Ascending aorta (tissue), 2 donors: Measurements from ENCODE around the gene C1orf174. TPM values are rescaled to one million over a fixed set of nuclear protein-coding genes. Genes with fewer than 3 reads are reported as not detected.

ENCODE experiments used
- DNase-seq, 2 donors: peaks; one replicate each; pipeline ENCODE4 v3.0.0-alpha.2; 2019; ENCODE audit warnings: low spot score in 2 of 2
- H3K27ac ChIP-seq, 2 donors: fragments of 200-600 bp; sonication (generic); one replicate each; pipeline ENCODE4 v1.5.1; 2016 to 2017; ENCODE audit warnings: mild to moderate bottlenecking in 1 of 2
- H3K27me3 ChIP-seq: fragments of 200-600 bp; sonication (generic); one replicate; pipeline ENCODE4 v1.5.1; 2017
- H3K36me3 ChIP-seq, 2 donors: fragments of 200-600 bp; sonication (generic); one replicate each; pipeline ENCODE4 v1.5.1; 2016
- H3K4me1 ChIP-seq, 2 donors: fragments of 200-600 bp; sonication (generic); one replicate each; pipeline ENCODE4 v1.5.1; 2016 to 2017; ENCODE audit warnings: mild to moderate bottlenecking in 1 of 2
- H3K4me3 ChIP-seq, 2 donors: fragments of 200-600 bp; sonication (generic); one replicate each; pipeline ENCODE4 v1.5.1; 2016 to 2017; ENCODE audit warnings: mild to moderate bottlenecking in 1 of 2
- H3K9me3 ChIP-seq, 2 donors: fragments of 200-600 bp; sonication (generic); one replicate each; pipeline ENCODE4 v1.5.1; 2016
- intact Hi-C: fragments of 100-400 bp; cut with DNase I; formaldehyde crosslinking; loops from one replicate; pipeline ENCODE4 v1.15.1; 2023
- total RNA-seq: library from RNA; depleted of rRNA; stranded (reverse); fragments of >200 nt; gene quantifications from one replicate; pipeline ENCODE4 v1.1.0, GENCODE V29; 2016
- TF ChIP-seq, protein P1 (sequence below), 3 experiments: fragments of 200-600 bp in 2 of 3; fragments of 450-650 bp in 1 of 3; sonication (generic) in 2 of 3; IDR thresholded peaks; one replicate each; pipeline ENCODE4 v1.5.1; 2016 to 2019; ENCODE audit warnings: antibody characterized with exemption in 3 of 3, mild to moderate bottlenecking in 1 of 3, moderate library complexity in 1 of 3

Gene C1orf174
- total RNA-seq, 1 donor from 2014 or later: 14.9 TPM

DNA sequence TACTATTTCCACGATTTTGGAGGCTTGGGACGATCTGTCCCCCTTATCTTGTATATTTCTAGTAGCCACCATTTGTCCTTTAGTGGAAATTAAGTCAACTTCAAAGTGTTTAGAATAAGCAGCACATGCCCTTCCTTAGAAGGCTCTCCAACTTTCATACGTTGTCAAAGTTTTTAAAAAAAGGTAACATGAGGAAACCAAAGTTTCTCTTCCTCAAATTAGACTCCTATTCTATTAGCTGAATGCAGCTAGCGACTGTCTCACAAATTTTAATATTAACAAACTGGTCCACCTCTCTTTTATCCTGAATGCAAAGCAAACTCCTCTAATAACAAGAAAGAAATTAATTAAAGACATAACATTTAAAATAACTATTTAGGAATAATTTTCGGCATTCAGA lies 6.9 kb downstream of the C1orf174 start:
- TF ChIP-seq, protein P1, sequence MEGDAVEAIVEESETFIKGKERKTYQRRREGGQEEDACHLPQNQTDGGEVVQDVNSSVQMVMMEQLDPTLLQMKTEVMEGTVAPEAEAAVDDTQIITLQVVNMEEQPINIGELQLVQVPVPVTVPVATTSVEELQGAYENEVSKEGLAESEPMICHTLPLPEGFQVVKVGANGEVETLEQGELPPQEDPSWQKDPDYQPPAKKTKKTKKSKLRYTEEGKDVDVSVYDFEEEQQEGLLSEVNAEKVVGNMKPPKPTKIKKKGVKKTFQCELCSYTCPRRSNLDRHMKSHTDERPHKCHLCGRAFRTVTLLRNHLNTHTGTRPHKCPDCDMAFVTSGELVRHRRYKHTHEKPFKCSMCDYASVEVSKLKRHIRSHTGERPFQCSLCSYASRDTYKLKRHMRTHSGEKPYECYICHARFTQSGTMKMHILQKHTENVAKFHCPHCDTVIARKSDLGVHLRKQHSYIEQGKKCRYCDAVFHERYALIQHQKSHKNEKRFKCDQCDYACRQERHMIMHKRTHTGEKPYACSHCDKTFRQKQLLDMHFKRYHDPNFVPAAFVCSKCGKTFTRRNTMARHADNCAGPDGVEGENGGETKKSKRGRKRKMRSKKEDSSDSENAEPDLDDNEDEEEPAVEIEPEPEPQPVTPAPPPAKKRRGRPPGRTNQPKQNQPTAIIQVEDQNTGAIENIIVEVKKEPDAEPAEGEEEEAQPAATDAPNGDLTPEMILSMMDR (IDR thresholded peaks at IDR 0.05): no peak
- no peak overlapping the region for H3K27ac ChIP-seq

DNA sequence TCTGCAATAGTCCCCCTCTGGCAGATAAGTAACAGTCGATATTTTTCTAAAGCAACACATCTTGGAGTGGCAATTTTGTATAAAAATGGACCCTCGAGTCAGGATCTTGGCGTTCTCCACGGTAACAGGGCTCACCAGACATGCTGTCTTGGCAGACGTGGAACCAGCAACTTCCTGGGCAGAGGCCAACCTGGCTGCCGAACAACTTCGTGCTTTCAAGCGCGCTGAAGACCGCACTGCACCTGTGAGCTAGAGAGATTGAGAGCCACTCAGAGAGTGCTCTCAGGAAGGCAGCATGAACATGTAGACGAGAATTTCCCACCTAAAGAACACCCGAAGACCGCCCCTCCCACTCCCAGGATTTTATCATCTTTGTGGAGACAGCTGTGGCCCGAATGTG lies 7.3 kb downstream of the C1orf174 start:
- Histone ChIP-seq H3K4me1 (no peaks in the 10 kb centered on the region), H3K27ac (no peak overlapping the region)

More for the DNA sequence above, 6.9 kb downstream of the C1orf174 start:
- Histone ChIP-seq H3K4me3 (no peak overlapping the region), H3K27me3 (no peaks in the 10 kb centered on the region), H3K4me1 (no peaks in the 10 kb centered on the region), H3K9me3 (no peaks in the 10 kb centered on the region), H3K36me3 (peaks cover 21 to 34% of the 10 kb centered on the region in 2 donors)
- intact Hi-C loops: no loop called here
- DNase-seq: no peak

DNA sequence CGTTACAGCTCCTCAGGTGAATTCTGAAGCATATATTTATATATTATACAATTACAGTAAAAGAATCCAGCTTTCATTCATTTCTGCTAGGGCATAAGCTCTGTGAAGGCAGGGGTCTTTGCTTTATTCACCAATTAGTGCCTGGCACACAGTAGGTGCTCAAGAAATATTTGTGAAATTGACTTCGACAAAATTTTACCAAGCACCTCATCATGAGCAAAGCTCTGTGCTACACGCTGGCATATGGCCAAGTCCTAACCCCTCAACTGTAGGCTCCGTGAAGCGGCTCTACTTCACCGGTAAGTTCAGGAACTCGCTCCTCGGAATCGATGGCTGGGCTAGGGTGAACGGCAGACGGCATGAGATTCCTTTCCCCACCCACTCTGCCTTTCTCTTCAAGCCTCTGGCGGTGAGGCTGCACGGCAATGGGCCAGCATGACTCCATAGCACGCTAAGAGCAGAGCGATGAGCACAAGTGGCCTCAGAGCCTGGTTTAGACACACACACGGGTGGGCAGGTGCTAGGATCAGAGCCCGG lies 8.7 kb downstream of the C1orf174 start:
- TF ChIP-seq, protein P1 (IDR thresholded peaks at IDR 0.05): no peak
- intact Hi-C loops: no loop called here
- DNase-seq: no peak
- no peaks in the 10 kb centered on the region for H3K9me3 ChIP-seq
- no peaks in the 10 kb centered on the region for H3K4me1 ChIP-seq
- no peak overlapping the region for H3K4me3 ChIP-seq
- H3K27ac ChIP-seq: no peak overlapping the region
- H3K36me3 ChIP-seq: peaks cover 29 to 52% of the 10 kb centered on the region in 2 donors
- H3K27me3 ChIP-seq: no peaks in the 10 kb centered on the region

More for the DNA sequence above, 7.3 kb downstream of the C1orf174 start:
- no peaks in the 10 kb centered on the region for H3K27me3 ChIP-seq
- intact Hi-C loops: no loop called here
- TF ChIP-seq, protein P1 (IDR thresholded peaks at IDR 0.05): no peak
- no peaks in the 10 kb centered on the region for H3K9me3 ChIP-seq
- peaks cover 23 to 39% of the 10 kb centered on the region in 2 donors for H3K36me3 ChIP-seq
- H3K4me3 ChIP-seq: no peak overlapping the region
- DNase-seq: no peak

DNA sequence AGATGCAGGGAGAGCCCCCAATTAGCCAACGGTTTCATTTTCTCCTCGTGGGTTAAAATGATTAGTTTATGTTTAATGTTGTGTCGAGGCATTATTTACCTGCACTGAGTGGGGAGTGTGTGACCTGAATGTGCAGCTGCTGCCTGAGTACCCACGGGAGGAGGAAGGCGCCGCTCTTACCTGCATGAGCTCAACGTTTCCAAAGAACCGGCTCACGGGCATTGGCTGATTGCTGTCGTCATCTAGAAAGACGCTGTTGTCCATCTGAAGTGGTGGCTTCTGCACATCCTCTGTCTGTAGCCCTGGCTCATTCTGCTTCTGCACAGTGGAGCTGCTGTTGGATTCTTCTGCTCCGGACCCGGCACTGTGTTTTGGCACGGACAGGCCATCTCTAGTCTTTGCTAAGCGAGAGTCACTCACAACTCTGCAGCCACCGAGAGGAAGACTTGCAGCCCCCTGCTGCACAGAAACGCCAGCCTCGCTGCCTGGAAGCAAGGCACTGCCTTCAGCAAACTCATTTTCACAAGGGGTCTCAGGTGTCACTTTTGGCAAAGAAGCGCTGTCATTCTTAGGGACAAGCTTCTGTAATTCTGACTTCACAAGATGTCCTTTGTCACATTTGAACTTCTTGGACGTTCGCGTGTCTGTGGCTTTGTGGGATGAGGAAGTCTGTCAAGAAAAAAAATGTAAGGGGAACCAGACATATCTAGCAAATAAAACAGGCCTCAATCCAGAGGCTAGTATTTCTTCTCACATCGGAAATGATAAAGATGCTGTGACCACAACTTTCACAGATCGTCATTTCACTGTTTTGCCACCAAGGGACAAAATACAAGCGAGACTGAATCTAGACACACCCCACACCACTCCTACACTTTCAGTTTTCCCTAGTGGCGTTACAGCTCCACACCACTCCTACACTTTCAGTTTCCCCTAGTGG lies 9.4 kb downstream of the C1orf174 start:
- no peak for DNase-seq
- H3K9me3 ChIP-seq: no peaks in the 10 kb centered on the region
- no peak overlapping the region for H3K27ac ChIP-seq
- TF ChIP-seq, protein P1 (IDR thresholded peaks at IDR 0.05): no peak
- no peak overlapping the region for H3K4me3 ChIP-seq
- H3K4me1 ChIP-seq: no peaks in the 10 kb centered on the region
- peaks cover 37 to 58% of the 10 kb centered on the region in 2 donors for H3K36me3 ChIP-seq
- intact Hi-C loops: no loop called here
- no peaks in the 10 kb centered on the region for H3K27me3 ChIP-seq

DNA sequence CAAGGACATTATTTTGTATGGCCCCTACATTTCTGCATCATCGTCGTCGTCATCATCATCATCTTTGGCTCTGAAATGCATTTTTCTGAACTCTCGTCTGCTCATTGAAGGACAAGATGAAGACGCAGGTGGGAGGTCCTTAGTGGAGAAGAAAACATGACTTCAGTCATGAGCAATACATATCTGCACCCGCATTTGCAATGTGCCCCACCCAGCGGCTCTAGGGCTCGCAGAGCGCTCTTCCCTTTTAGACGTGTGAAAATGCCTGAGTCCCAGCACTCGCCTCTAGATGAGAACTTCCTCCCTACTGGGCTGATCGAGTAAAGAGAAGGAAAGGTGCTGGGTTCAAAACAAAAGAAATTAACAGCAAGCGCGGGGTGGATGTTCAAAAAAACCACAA lies 10.1 kb downstream of the C1orf174 start:
- intact Hi-C loops: no loop called here
- DNase-seq: no peak
- Histone ChIP-seq H3K27ac (no peak overlapping the region), H3K36me3 (peaks cover 40 to 57% of the 10 kb centered on the region in 2 donors), H3K4me1 (no peaks in the 10 kb centered on the region), H3K4me3 (no peak overlapping the region), H3K27me3 (no peaks in the 10 kb centered on the region), H3K9me3 (no peaks in the 10 kb centered on the region)
- TF ChIP-seq, protein P1 (IDR thresholded peaks at IDR 0.05): no peak
